Measurements from ENCODE around the gene NLGN1.

DNA sequence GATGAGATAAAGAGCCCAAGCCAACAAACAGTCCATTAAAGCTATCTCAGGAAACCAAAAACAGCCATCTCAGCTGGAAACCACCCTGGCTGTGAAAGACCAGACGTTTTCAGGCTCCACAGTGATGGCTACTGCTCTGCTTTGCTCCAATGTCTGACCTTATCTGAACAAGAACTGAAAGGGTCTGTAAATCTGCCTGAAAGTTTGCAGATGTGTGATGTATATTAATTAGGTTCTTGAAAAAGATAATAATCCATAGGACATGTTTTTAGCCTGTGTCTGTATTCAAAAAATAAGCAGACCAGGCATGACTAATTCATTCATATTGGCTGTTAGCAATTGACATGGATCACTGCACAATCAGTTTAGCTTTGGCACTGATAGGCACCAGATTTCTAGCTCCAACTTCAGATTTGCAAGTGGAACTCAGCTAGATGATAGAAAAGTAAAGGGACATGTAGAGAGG lies 850.2 kb downstream of the NLGN1 start:
- no peak for TF ChIP-seq POLR2A (IDR thresholded peaks at IDR 0.05)
- TF ChIP-seq, protein P1, sequence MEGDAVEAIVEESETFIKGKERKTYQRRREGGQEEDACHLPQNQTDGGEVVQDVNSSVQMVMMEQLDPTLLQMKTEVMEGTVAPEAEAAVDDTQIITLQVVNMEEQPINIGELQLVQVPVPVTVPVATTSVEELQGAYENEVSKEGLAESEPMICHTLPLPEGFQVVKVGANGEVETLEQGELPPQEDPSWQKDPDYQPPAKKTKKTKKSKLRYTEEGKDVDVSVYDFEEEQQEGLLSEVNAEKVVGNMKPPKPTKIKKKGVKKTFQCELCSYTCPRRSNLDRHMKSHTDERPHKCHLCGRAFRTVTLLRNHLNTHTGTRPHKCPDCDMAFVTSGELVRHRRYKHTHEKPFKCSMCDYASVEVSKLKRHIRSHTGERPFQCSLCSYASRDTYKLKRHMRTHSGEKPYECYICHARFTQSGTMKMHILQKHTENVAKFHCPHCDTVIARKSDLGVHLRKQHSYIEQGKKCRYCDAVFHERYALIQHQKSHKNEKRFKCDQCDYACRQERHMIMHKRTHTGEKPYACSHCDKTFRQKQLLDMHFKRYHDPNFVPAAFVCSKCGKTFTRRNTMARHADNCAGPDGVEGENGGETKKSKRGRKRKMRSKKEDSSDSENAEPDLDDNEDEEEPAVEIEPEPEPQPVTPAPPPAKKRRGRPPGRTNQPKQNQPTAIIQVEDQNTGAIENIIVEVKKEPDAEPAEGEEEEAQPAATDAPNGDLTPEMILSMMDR (IDR thresholded peaks at IDR 0.05), result no peak

Data from lower leg skin (tissue), 3 donors.